Hepatocyte (in vitro differentiated cells): Measurements from ENCODE around the gene FITM1.

Experiments
- EZH2 ChIP-seq: fragments of 200-600 bp; sonication (generic); IDR thresholded peaks from 2 replicates; pipeline ENCODE4 v1.6.1; 2016; ENCODE audit warnings: antibody characterized with exemption, mild to moderate bottlenecking, borderline replicate concordance
- EZH2phosphoT487 ChIP-seq: fragments of 200-600 bp; sonication (generic); IDR thresholded peaks from one replicate; pipeline ENCODE4 v1.6.1; 2018; ENCODE audit warnings: antibody characterized with exemption, mild to moderate bottlenecking, low read depth, moderate library complexity; ENCODE audit not compliant: unreplicated experiment, severe bottlenecking
- TF ChIP-seq, protein P1 (sequence below): fragments of 200-600 bp; sonication (generic); IDR thresholded peaks from 2 replicates; pipeline ENCODE4 v1.5.1; 2016; ENCODE audit warnings: antibody characterized with exemption, mild to moderate bottlenecking; ENCODE audit not compliant: poor library complexity

DNA sequence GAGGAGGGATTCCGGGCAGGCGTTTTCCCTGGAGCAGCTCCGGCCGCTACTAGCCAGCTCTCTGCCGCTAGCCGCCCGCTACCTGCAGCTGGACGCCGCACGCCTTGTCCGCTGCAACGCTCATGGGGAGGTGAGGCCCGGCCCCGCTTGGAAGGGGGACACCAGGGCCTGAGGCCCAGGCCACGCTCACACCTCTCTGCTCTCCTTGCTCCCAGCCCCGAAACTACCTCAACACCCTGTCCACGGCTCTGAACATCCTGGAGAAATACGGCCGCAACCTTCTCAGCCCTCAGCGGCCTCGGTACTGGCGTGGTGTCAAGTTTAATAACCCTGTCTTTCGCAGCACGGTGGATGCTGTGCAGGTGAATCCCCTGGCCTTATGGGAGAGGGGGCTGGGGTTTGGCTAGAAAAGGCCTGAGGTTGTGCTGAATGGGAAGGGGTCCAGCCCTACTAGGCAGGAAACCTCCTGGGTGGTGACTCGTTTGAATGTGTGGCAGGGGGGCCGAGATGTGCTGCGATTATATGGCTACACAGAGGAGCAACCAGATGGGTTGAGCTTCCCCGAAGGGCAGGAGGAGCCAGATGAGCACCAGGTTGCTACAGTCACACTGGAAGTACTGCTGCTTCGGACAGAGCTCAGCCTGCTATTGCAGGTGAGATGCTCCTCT lies 17.4 kb downstream of the FITM1 start:
- TF ChIP-seq, protein P1, sequence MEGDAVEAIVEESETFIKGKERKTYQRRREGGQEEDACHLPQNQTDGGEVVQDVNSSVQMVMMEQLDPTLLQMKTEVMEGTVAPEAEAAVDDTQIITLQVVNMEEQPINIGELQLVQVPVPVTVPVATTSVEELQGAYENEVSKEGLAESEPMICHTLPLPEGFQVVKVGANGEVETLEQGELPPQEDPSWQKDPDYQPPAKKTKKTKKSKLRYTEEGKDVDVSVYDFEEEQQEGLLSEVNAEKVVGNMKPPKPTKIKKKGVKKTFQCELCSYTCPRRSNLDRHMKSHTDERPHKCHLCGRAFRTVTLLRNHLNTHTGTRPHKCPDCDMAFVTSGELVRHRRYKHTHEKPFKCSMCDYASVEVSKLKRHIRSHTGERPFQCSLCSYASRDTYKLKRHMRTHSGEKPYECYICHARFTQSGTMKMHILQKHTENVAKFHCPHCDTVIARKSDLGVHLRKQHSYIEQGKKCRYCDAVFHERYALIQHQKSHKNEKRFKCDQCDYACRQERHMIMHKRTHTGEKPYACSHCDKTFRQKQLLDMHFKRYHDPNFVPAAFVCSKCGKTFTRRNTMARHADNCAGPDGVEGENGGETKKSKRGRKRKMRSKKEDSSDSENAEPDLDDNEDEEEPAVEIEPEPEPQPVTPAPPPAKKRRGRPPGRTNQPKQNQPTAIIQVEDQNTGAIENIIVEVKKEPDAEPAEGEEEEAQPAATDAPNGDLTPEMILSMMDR, result no peak
- TF ChIP-seq EZH2phosphoT487 (no peak), EZH2 (no peak)
